IMR-90 (cell line): ENCODE measurements around the gene IQSEC1. TPM values are rescaled to one million over a fixed set of nuclear protein-coding genes. Genes with fewer than 3 reads are reported as not detected.

ENCODE experiments used
- ATAC-seq: fragments of 200-7000 bp; cut with Tn5 transposase; 2 replicates; pipeline ENCODE4 v1.9.1; 2020; ENCODE audit warnings: low read depth, mild to moderate bottlenecking, moderate library complexity
- BruUV-seq: library from RNA; stranded (reverse); fragments of 400-500 nt; replicated peaks from 2 replicates; lab custom pipeline; 2021; lab: Mats Ljungman, UMichigan
- CTCF ChIA-PET: fragments of 300-600 bp; formaldehyde crosslinking; extraction: SDS; loops from one replicate; lab custom pipeline; 2021; ENCODE audit warnings: antibody characterized with exemption; lab: Yijun Ruan, JAX
- POLR2A ChIA-PET: fragments of 300-600 bp; sonication (Branson Sonifier 250); formaldehyde crosslinking; loops from one replicate; lab custom pipeline; 2022; ENCODE audit warnings: antibody characterized with exemption; ENCODE audit not compliant: unreplicated experiment; lab: Charles Lee
- DNase-seq: peaks from one replicate; pipeline ENCODE4 v3.0.0; 2013
- H2AFZ ChIP-seq: replicated peaks from 2 replicates; pipeline ENCODE3; 2013; ENCODE audit warnings: low read length, mild to moderate bottlenecking; ENCODE audit not compliant: poor library complexity
- H2AK5ac ChIP-seq: 2 replicates; pipeline ENCODE4 v1.6.1; 2013; ENCODE audit warnings: low read depth, low read length, inconsistent platforms
- H2AK9ac ChIP-seq: replicated peaks from 2 replicates; pipeline ENCODE3; 2013; ENCODE audit warnings: mild to moderate bottlenecking, low read depth, low read length, moderate library complexity; ENCODE audit not compliant: poor library complexity
- H2BK120ac ChIP-seq: 2 replicates; pipeline ENCODE4 v1.6.1; 2013; ENCODE audit warnings: low read depth, low read length, inconsistent platforms
- H2BK15ac ChIP-seq: 3 replicates; pipeline ENCODE4 v1.6.1; 2013; ENCODE audit warnings: low read depth, low read length, inconsistent platforms
- H2BK20ac ChIP-seq: 2 replicates; pipeline ENCODE4 v1.6.1; 2013; ENCODE audit warnings: low read depth, mild to moderate bottlenecking, inconsistent platforms, low read length, moderate library complexity
- H2BK5ac ChIP-seq: 2 replicates; pipeline ENCODE4 v1.6.1; 2013; ENCODE audit warnings: mild to moderate bottlenecking, low read depth, low read length, inconsistent platforms; ENCODE audit not compliant: poor library complexity, severe bottlenecking
- H3K14ac ChIP-seq: replicated peaks from 2 replicates; pipeline ENCODE4 v1.6.1; 2013; ENCODE audit warnings: low read depth, low read length, inconsistent platforms
- H3K18ac ChIP-seq: 2 replicates; pipeline ENCODE4 v1.6.1; 2013; ENCODE audit warnings: low read depth, low read length, control low read depth
- H3K23ac ChIP-seq: 2 replicates; pipeline ENCODE4 v1.6.1; 2013; ENCODE audit warnings: low read depth, low read length, inconsistent platforms
- H3K27ac ChIP-seq: 2 replicates; pipeline ENCODE4 v1.5.1; 2013; ENCODE audit warnings: mild to moderate bottlenecking, control low read depth, low read length; ENCODE audit not compliant: insufficient read depth
- H3K27me3 ChIP-seq: 2 replicates; pipeline ENCODE4 v1.6.1; 2013; ENCODE audit warnings: low read length; ENCODE audit not compliant: control insufficient read depth, insufficient read depth
- H3K36me3 ChIP-seq: 2 replicates; pipeline ENCODE4 v1.6.1; 2013; ENCODE audit warnings: low read length, mixed read lengths; ENCODE audit not compliant: control insufficient read depth, insufficient read depth
- H3K4ac ChIP-seq: 2 replicates; pipeline ENCODE4 v1.6.1; 2013; ENCODE audit warnings: low read depth, low read length, inconsistent platforms
- H3K4me1 ChIP-seq: 2 replicates; pipeline ENCODE4 v1.6.1; 2013; ENCODE audit warnings: low read length, mixed read lengths; ENCODE audit not compliant: control insufficient read depth, insufficient read depth
- H3K4me2 ChIP-seq: 2 replicates; pipeline ENCODE4 v1.6.1; 2013; ENCODE audit warnings: low read depth, mild to moderate bottlenecking, control low read depth, low read length, moderate library complexity
- H3K4me3 ChIP-seq: 2 replicates; pipeline ENCODE4 v1.5.1; 2013; ENCODE audit warnings: low read depth, mild to moderate bottlenecking, control low read depth, low read length, moderate library complexity; ENCODE audit not compliant: insufficient read depth
- H3K56ac ChIP-seq: 2 replicates; pipeline ENCODE4 v1.6.1; 2013; ENCODE audit warnings: low read length, inconsistent platforms; ENCODE audit not compliant: insufficient read depth; ENCODE audit errors: extremely low read depth
- H3K79me1 ChIP-seq, 2 experiments: 2 replicates each; pipeline ENCODE4 v1.6.1; 2013; ENCODE audit warnings: low read length in 2 of 2, inconsistent platforms in 1 of 2, low read depth in 1 of 2
- H3K9ac ChIP-seq: 2 replicates; pipeline ENCODE4 v1.6.1; 2013; ENCODE audit warnings: low read depth, low read length, control low read depth
- H3K9me1 ChIP-seq: 2 replicates; pipeline ENCODE4 v1.6.1; 2013; ENCODE audit warnings: low read length, inconsistent platforms; ENCODE audit not compliant: insufficient read depth
- H3K9me3 ChIP-seq: 2 replicates; pipeline ENCODE4 v1.6.1; 2013; ENCODE audit warnings: low read length; ENCODE audit not compliant: control insufficient read depth, insufficient read depth
- H4K20me1 ChIP-seq: 2 replicates; pipeline ENCODE4 v1.6.1; 2013; ENCODE audit warnings: low read length, inconsistent platforms; ENCODE audit not compliant: insufficient read depth
- H4K5ac ChIP-seq: 2 replicates; pipeline ENCODE4 v1.6.1; 2013; ENCODE audit warnings: mild to moderate bottlenecking, low read depth, low read length, control low read depth
- H4K8ac ChIP-seq, 2 experiments: 2 replicates each; pipeline ENCODE4 v1.6.1; 2013; ENCODE audit warnings: low read depth in 2 of 2, low read length in 2 of 2, control low read depth in 1 of 2, inconsistent platforms in 1 of 2
- H4K91ac ChIP-seq: 2 replicates; pipeline ENCODE4 v1.6.1; 2013; ENCODE audit warnings: low read depth, low read length, inconsistent platforms; ENCODE audit not compliant: insufficient read depth
- BHLHE40 ChIP-seq: fragments of 150-350 bp; IDR thresholded peaks from 2 replicates; pipeline ENCODE4 v1.6.1; 2016; ENCODE audit warnings: mild to moderate bottlenecking, low read depth, low read length
- CEBPB ChIP-seq: IDR thresholded peaks from 2 replicates; pipeline ENCODE4 v1.6.1; 2012; ENCODE audit warnings: low read depth, low read length, improper control_type of control experiment
- CHD1 ChIP-seq: IDR thresholded peaks from 2 replicates; pipeline ENCODE4 v1.6.1; 2012; ENCODE audit warnings: low read depth, low read length, improper control_type of control experiment
- CTCF ChIP-seq: conservative IDR thresholded peaks from 2 replicates; pipeline ENCODE4 v1.5.1; 2012; ENCODE audit warnings: mild to moderate bottlenecking, low read depth, low read length, improper control_type of control experiment
- FOS ChIP-seq: fragments of 150-350 bp; IDR thresholded peaks from 2 replicates; pipeline ENCODE4 v1.6.1; 2016; ENCODE audit warnings: low read depth, low read length
- MAZ ChIP-seq: IDR thresholded peaks from 2 replicates; pipeline ENCODE4 v1.6.1; 2012; ENCODE audit warnings: low read depth, mild to moderate bottlenecking, low read length, improper control_type of control experiment, moderate library complexity, borderline replicate concordance
- MXI1 ChIP-seq: IDR thresholded peaks from 2 replicates; pipeline ENCODE4 v1.6.1; 2012; ENCODE audit warnings: low read depth, mild to moderate bottlenecking, low read length, moderate library complexity, borderline replicate concordance
- RAD21 ChIP-seq: IDR thresholded peaks from 2 replicates; pipeline ENCODE4 v1.6.1; 2012; ENCODE audit warnings: low read length, improper control_type of control experiment
- RFX5 ChIP-seq: IDR thresholded peaks from 2 replicates; pipeline ENCODE4 v1.8.0; 2012; ENCODE audit warnings: low read depth, mild to moderate bottlenecking, low read length, moderate library complexity
- SMC3 ChIP-seq: fragments of 150-350 bp; IDR thresholded peaks from 2 replicates; pipeline ENCODE4 v1.6.1; 2016; ENCODE audit warnings: low read depth, mild to moderate bottlenecking, antibody characterized with exemption, low read length, moderate library complexity
- USF2 ChIP-seq: fragments of 150-350 bp; IDR thresholded peaks from 2 replicates; pipeline ENCODE4 v1.6.1; 2017; ENCODE audit warnings: mild to moderate bottlenecking, antibody characterized with exemption, low read length, low read depth
- WGBS, 2 experiments: methylation state at CpG; one replicate each; pipeline versions ENCODE4 v1.1.5 to v1.1.7; 2013; ENCODE audit warnings: missing lambda C conversion rate in 2 of 2; ENCODE audit not compliant: insufficient read length in 1 of 2; ENCODE audit errors: extremely low coverage in 2 of 2; 5-methylcytosine and 5-hydroxymethylcytosine counted together
- dilution Hi-C: fragments of 300-500 bp; cut with HindIII; formaldehyde crosslinking; loops from one replicate; pipeline ENCODE4 v1.14.3; 2018; ENCODE audit warnings: low sequenced_read_pairs; ENCODE audit not compliant: unreplicated experiment
- in situ Hi-C: fragments of 300-500 bp; cut with MboI; formaldehyde crosslinking; loops from 3 replicates; pipeline ENCODE4 v1.14.3; 2019; ENCODE audit warnings: low sequenced_read_pairs, inconsistent platforms, mixed read lengths
- intact Hi-C: fragments of 100-400 bp; cut with micrococcal nuclease; formaldehyde crosslinking; loops from 2 replicates; pipeline ENCODE4 v1.10.0; 2022
- polyA plus RNA-seq, 3 experiments: library from polyadenylated mRNA; depleted of rRNA; stranded (reverse); fragments of >200 nt; gene quantifications; 2 replicates each; pipeline ENCODE4 v1.2.3, GENCODE V29; 2012; ENCODE audit warnings: low replicate concordance in 1 of 3
- total RNA-seq: library from RNA; depleted of rRNA; stranded (reverse); fragments of >200 nt; gene quantifications from 2 replicates; pipeline ENCODE4 v1.2.3, GENCODE V29; 2012
- TF ChIP-seq, protein P1 (sequence below): fragments of 150-350 bp; IDR thresholded peaks from 2 replicates; pipeline ENCODE4 v1.6.1; 2016; ENCODE audit warnings: low read depth, mild to moderate bottlenecking, low read length, moderate library complexity, borderline replicate concordance

The IQSEC1 gene
- total and polyA plus RNA-seq, 2 of the 4 experiments (the other 2 are of a cell fraction) = 5.9 to 11.9 TPM

DNA sequence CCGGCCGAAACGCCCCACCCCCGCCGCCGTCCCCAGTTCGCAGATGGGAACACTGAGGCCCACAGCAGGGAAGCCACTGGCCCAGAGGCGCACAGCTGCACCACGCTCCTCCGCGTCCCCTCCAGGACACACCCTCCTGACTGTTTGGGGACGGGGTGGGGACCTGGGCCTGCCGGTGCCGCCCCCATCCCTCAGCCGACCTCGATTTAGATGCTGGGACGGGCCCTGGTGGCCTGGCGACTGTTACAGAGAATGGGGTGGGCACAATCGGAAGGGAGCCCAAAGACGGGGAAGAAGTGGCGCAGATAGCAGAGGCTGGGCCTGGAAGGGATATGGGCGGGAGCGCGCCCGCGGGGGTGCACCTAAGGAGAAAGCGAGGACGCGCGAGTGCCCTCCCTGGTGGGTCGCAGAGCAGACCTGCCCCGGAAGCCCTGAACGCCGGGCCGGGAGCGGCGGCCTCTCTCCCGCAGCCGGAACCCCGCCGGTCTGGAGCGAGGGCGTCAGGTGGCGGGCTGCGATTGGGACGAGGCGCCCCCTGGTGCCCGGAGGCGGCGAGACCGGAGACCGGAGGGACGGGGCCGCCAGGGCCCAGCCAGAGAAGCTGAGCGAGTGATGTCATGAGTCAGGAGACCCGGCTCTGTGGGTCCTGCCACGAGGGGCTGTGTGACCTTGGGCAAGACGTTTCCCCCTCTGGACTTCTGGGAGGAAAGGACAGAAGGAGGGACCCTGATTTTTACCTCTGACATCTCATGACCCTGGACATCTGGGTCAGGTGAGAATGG lies 78.4 kb downstream of the IQSEC1 start:
- WGBS, 2 experiments = 0% methylated on average over 8 of the region's 58 CpGs; no CpG with 5 or more reads in 1 of the 2 experiments
- in situ Hi-C loops = no loop called here
- TF ChIP-seq CEBPB (no peak), RAD21 (peak; percentile 64), CTCF (peak; percentile 94), SMC3 (peak; percentile 66), USF2 (peak; percentile 55), MXI1 (peak; percentile 51; the same call in 1 of the 2 replicates), MAZ (peak; percentile 72; the same call in 1 of the 2 replicates), CHD1 (no peak), FOS (no peak), RFX5 (no peak), BHLHE40 (0 out of 2 replicates have a peak, but pooled peaks have one; percentile 4)
- TF ChIP-seq, protein P1, sequence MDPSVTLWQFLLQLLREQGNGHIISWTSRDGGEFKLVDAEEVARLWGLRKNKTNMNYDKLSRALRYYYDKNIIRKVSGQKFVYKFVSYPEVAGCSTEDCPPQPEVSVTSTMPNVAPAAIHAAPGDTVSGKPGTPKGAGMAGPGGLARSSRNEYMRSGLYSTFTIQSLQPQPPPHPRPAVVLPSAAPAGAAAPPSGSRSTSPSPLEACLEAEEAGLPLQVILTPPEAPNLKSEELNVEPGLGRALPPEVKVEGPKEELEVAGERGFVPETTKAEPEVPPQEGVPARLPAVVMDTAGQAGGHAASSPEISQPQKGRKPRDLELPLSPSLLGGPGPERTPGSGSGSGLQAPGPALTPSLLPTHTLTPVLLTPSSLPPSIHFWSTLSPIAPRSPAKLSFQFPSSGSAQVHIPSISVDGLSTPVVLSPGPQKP = no peak

More for the DNA sequence above, 78.4 kb downstream of the IQSEC1 start:
- Histone ChIP-seq H4K5ac (peak overlapping the region; percentile 49), H2BK15ac (0 out of 3 replicates have a peak overlapping the region, but pooled peaks have one; percentile 7), H2BK120ac (peak overlapping the region; percentile 78), H3K14ac (peak overlapping the region; percentile 46; the same call in 1 of the 2 replicates), H3K4me3 (peak overlapping the region; percentile 63), H4K91ac (peak overlapping the region; percentile 78), H3K27ac (peak overlapping the region; percentile 95), H2AFZ (peak overlapping the region; percentile 96), H3K9me1 (peaks cover 18% of the 10 kb centered on the region; the same call in 1 of the 2 replicates), H3K4me1 (peaks cover 37% of the 10 kb centered on the region), H3K27me3 (no peaks in the 10 kb centered on the region), H3K18ac (peak overlapping the region; percentile 27; the same call in 1 of the 2 replicates), H3K4ac (peak overlapping the region; percentile 87), H3K4me2 (peak overlapping the region; percentile 77), H2AK9ac (peak overlapping the region; percentile 88), H4K20me1 (no peaks in the 10 kb centered on the region; the same call in 1 of the 2 replicates), H2BK20ac (peak overlapping the region; percentile 82), H4K8ac (peak overlapping the region; percentile 60 to 80; a peak in 3 of 4 replicates), H2AK5ac (peak overlapping the region; percentile 80), H3K9ac (peak overlapping the region; percentile 70), H3K23ac (peak overlapping the region; percentile 29), H2BK5ac (peak overlapping the region; percentile 14), H3K9me3 (no peaks in the 10 kb centered on the region), H3K79me1 (peaks cover 0 to 18% of the 10 kb centered on the region in 2 experiments; a peak in 2 of 4 replicates), H3K56ac (no peak overlapping the region; the same call in 1 of the 2 replicates), H3K36me3 (no peaks in the 10 kb centered on the region)
- dilution Hi-C loops (no loop called here), intact Hi-C loops (no loop called here)
- POLR2A ChIA-PET = interaction anchor here (0.6 kb wide), 1 partner anchor 56 kb away, joined by 3 read pairs; no protein-coding TSS in a partner anchor
- no TSS peak for BruUV-seq
- ATAC-seq (peak; percentile 69), DNase-seq (peak; percentile 72)
- CTCF ChIA-PET = interaction anchor here (1.0 to 3.0 kb wide), 5 partner anchors 10 to 61 kb away, joined by 3 to 11 read pairs (median 5); no protein-coding TSS in a partner anchor
